Measurements from ENCODE around the gene ZNF75A. TPM values are rescaled to one million over a fixed set of nuclear protein-coding genes. Genes with fewer than 3 reads are reported as not detected.

ZNF75A gene
- total RNA-seq, 1 donor from 2014 or later = 36.3 TPM

DNA sequence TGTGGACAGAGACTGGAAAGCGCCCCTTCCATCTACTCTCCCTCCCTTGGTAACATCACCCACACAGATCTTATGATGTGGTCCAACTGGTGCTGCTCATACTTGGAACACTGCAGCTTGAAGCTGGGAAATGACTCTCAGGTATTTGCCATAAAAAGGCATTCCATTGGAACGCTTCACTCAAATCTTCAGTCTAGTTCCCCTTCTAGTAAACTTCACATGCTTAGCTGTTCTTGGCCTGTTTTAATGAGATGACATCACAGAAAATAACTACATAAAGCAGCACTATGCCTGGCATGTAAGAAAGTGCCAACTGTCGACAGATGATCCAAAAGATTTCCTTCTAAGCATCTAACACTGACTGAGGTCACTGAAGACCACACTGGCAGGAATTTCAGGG lies 12.7 kb upstream of the ZNF75A start:
- Histone ChIP-seq H3K4me1 (no peaks in the 10 kb centered on the region), H3K4me2 (no peak overlapping the region), H3K79me2 (ENCODE audit: low read depth) (peaks cover 10% of the 10 kb centered on the region), H3K36me3 (peaks cover 46% of the 10 kb centered on the region), H4K20me1 (ENCODE audit: low read depth) (no peaks in the 10 kb centered on the region), H3K27ac (no peak overlapping the region), H3K4me3 (no peak overlapping the region), H2AFZ (replicated peaks) (no peak overlapping the region), H3K27me3 (no peaks in the 10 kb centered on the region), H3K9ac (no peak overlapping the region), H3F3A (ENCODE audit: low read depth) (no peaks in the 10 kb centered on the region), H3K9me3 (ENCODE audit: low read depth) (peaks cover 34% of the 10 kb centered on the region)
- TF ChIP-seq EZH2phosphoT487 (IDR thresholded peaks at IDR 0.05) (no peak), EZH2 (IDR thresholded peaks at IDR 0.05) (no peak), CTCF (IDR thresholded peaks at IDR 0.05) (no peak)
- no peaks in the 10 kb centered on the region for H3K4me1 Mint-ChIP-seq
- H3K36me3 Mint-ChIP-seq = peaks cover 79% of the 10 kb centered on the region
- peaks cover 80% of the 10 kb centered on the region for H3K9me3 Mint-ChIP-seq
- no peak for DNase-seq (ENCODE audit: low spot score)
- H3K4me3 Mint-ChIP-seq = no peak overlapping the region
- H3K27me3 Mint-ChIP-seq (ENCODE audit: insufficient read depth, low read depth) = no peaks in the 10 kb centered on the region
- H3K27ac Mint-ChIP-seq = no peak overlapping the region

DNA sequence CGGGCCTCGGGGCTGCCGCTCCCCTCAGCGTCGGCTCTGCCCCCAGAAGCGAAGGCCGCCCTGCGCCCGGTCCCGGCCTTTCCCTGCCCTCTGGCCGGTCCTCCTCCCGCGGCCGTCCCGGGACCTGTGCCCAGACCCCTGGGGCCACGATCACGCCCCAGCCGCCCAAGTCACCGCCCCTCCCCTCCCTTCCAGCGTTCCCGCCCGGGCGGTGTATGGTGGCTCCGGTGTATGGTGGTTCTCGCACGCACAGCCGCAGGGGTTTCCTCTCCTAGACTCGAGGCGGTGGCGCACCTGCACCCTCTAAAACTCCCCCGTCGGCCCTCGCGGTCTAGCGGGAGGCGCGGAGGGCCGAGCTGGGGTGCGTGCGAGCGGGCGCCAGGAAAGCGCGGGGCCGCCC lies 10.1 kb upstream of the ZNF75A start:
- H3K27ac ChIP-seq = no peak overlapping the region
- H3K27me3 ChIP-seq = no peaks in the 10 kb centered on the region
- peaks cover 22% of the 10 kb centered on the region for H3K36me3 ChIP-seq

DNA sequence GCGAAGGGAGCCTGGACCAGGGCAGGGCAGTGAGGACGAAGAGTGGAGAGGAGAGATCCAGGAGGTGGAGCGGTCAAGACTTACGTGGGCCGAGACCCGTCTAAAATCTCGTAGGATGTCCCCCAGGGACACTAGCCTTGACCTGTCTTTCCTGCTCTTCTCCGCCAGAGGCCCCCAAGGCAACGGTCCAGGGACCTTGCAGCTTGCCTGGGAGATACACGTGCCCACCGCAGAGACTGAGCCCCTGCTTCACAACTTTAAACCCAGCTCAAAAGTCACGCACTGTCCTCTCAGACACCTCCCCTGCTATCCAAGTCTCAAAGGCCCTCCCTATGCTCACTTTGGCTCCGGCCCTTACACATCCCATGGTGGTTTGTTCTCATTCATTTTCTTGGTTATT lies 9.5 kb upstream of the ZNF75A start:
- Histone ChIP-seq H3F3A (ENCODE audit: low read depth) (no peaks in the 10 kb centered on the region), H3K27ac (no peak overlapping the region), H3K27me3 (no peaks in the 10 kb centered on the region), H3K9ac (no peak overlapping the region), H4K20me1 (ENCODE audit: low read depth) (no peaks in the 10 kb centered on the region), H3K4me1 (no peaks in the 10 kb centered on the region), H3K79me2 (ENCODE audit: low read depth) (no peaks in the 10 kb centered on the region), H2AFZ (replicated peaks) (no peak overlapping the region), H3K4me3 (no peak overlapping the region), H3K4me2 (no peak overlapping the region), H3K9me3 (ENCODE audit: low read depth) (peaks cover 14% of the 10 kb centered on the region), H3K36me3 (peaks cover 16% of the 10 kb centered on the region)
- no peak for DNase-seq (ENCODE audit: low spot score)
- H3K36me3 Mint-ChIP-seq = peaks cover 78% of the 10 kb centered on the region
- H3K27me3 Mint-ChIP-seq (ENCODE audit: insufficient read depth, low read depth) = no peaks in the 10 kb centered on the region
- H3K4me1 Mint-ChIP-seq = no peaks in the 10 kb centered on the region
- no peak for TF ChIP-seq EZH2phosphoT487 (IDR thresholded peaks at IDR 0.05)
- TF ChIP-seq CTCF (IDR thresholded peaks at IDR 0.05) = no peak
- no peak for TF ChIP-seq EZH2 (IDR thresholded peaks at IDR 0.05)
- peaks cover 79% of the 10 kb centered on the region for H3K9me3 Mint-ChIP-seq
- no peak overlapping the region for H3K27ac Mint-ChIP-seq
- H3K4me3 Mint-ChIP-seq = no peak overlapping the region

More for the DNA sequence above, 10.1 kb upstream of the ZNF75A start:
- no peak overlapping the region for H2AFZ ChIP-seq (replicated peaks)
- Mint-ChIP-seq H3K4me1 (no peaks in the 10 kb centered on the region), H3K4me3 (no peak overlapping the region), H3K36me3 (peaks cover 78% of the 10 kb centered on the region), H3K27me3 (ENCODE audit: insufficient read depth, low read depth) (no peaks in the 10 kb centered on the region), H3K27ac (no peak overlapping the region), H3K9me3 (peaks cover 79% of the 10 kb centered on the region)
- peaks cover 19% of the 10 kb centered on the region for H3K9me3 ChIP-seq (ENCODE audit: low read depth)
- no peaks in the 10 kb centered on the region for H3F3A ChIP-seq (ENCODE audit: low read depth)
- no peaks in the 10 kb centered on the region for H4K20me1 ChIP-seq (ENCODE audit: low read depth)
- H3K79me2 ChIP-seq (ENCODE audit: low read depth) = peaks cover 4% of the 10 kb centered on the region
- DNase-seq (ENCODE audit: low spot score) = no peak
- H3K4me1 ChIP-seq = no peaks in the 10 kb centered on the region
- H3K4me2 ChIP-seq = no peak overlapping the region
- no peak overlapping the region for H3K4me3 ChIP-seq
- H3K9ac ChIP-seq = no peak overlapping the region
- TF ChIP-seq CTCF (IDR thresholded peaks at IDR 0.05) (no peak), EZH2 (IDR thresholded peaks at IDR 0.05) (no peak), EZH2phosphoT487 (IDR thresholded peaks at IDR 0.05) (no peak)

Measured in neural progenitor cell (in vitro differentiated cells).